Parathyroid adenoma (tissue), 2 donors: ENCODE data around the gene EPHB2.
"Not testable (repeated sequence)": the region's sequence is repeated elsewhere in the genome, so short reads cannot be mapped to it uniquely, and the experiment has no call there.

ENCODE experiments used
- H2AFZ ChIP-seq: fragments of 300-600 bp; sonication (generic); one replicate; pipeline ENCODE4 v1.7.0; 2017; ENCODE audit warnings: antibody characterized with exemption, mild to moderate bottlenecking
- H3K27ac ChIP-seq: fragments of 300-600 bp; sonication (generic); one replicate; pipeline ENCODE4 v1.7.0; 2017
- H3K27me3 ChIP-seq: fragments of 300-600 bp; sonication (generic); one replicate; pipeline ENCODE4 v1.7.0; 2017; ENCODE audit warnings: low read length; ENCODE audit not compliant: control insufficient read depth, insufficient read depth
- H3K36me3 ChIP-seq: fragments of 300-600 bp; sonication (generic); one replicate; pipeline ENCODE4 v1.7.0; 2017; ENCODE audit warnings: low read length; ENCODE audit not compliant: control insufficient read depth, insufficient read depth
- H3K4me1 ChIP-seq: fragments of 300-600 bp; sonication (generic); one replicate; pipeline ENCODE4 v1.7.0; 2017; ENCODE audit warnings: control low read depth
- H3K4me2 ChIP-seq: fragments of 300-600 bp; sonication (generic); one replicate; pipeline ENCODE4 v1.7.0; 2017; ENCODE audit warnings: low read length
- H3K4me3 ChIP-seq: fragments of 300-600 bp; sonication (generic); one replicate; pipeline ENCODE4 v1.7.0; 2017; ENCODE audit warnings: low read depth, low read length
- H3K79me2 ChIP-seq: fragments of 300-600 bp; sonication (generic); one replicate; pipeline ENCODE4 v1.7.0; 2017; ENCODE audit warnings: control low read depth
- H3K9ac ChIP-seq: fragments of 300-600 bp; sonication (generic); one replicate; pipeline ENCODE4 v1.7.0; 2017; ENCODE audit warnings: mild to moderate bottlenecking
- H3K9me3 ChIP-seq: fragments of 300-600 bp; sonication (generic); one replicate; pipeline ENCODE4 v1.7.0; 2017; ENCODE audit warnings: low read length; ENCODE audit not compliant: control insufficient read depth
- CTCF ChIP-seq: fragments of 300-600 bp; sonication (generic); IDR thresholded peaks from one replicate; pipeline ENCODE4 v1.7.0; 2017; ENCODE audit warnings: antibody characterized with exemption, mild to moderate bottlenecking
- donor health status: primary hyperparathyroidism.

Gene EPHB2

GRCh38 chr1:22666412-22666811 lies 44.2 kb upstream of the EPHB2 start:
- no peak for TF ChIP-seq CTCF
- Histone ChIP-seq H3K9ac (no peak overlapping the region), H3K4me3 (no peak overlapping the region), H3K9me3 (no peaks in the 10 kb centered on the region), H3K27ac (no peak overlapping the region), H2AFZ (no peak overlapping the region), H3K27me3 (no peaks in the 10 kb centered on the region), H3K79me2 (no peaks in the 10 kb centered on the region), H3K36me3 (no peaks in the 10 kb centered on the region), H3K4me1 (no peaks in the 10 kb centered on the region), H3K4me2 (no peak overlapping the region)

DNA sequence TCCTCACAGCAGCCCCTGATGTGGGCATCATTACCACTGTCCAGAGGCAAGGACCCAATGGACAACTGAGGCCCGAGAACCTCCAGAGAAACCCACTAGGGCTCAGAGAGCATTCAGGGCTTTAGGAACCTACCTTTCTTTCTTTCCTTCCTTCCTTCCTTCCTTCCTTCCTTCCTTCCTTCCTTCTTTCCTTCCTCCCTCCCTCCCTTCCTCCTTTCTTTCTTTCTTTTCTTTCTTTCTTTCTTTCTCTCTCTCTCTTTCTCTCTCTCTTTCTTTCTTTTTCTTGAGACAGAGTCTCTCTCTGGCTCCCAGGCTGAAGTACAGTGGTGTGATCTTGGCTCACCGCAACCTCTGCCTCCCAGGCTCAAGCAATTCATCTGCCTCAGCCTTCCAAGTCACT lies 41.8 kb upstream of the EPHB2 start:
- not testable (repeated sequence) for H3K4me3 ChIP-seq, H2AFZ ChIP-seq, H3K4me1 ChIP-seq, H3K36me3 ChIP-seq, H3K9ac ChIP-seq, H3K27ac ChIP-seq, H3K4me2 ChIP-seq, H3K27me3 ChIP-seq, H3K79me2 ChIP-seq, H3K9me3 ChIP-seq

DNA sequence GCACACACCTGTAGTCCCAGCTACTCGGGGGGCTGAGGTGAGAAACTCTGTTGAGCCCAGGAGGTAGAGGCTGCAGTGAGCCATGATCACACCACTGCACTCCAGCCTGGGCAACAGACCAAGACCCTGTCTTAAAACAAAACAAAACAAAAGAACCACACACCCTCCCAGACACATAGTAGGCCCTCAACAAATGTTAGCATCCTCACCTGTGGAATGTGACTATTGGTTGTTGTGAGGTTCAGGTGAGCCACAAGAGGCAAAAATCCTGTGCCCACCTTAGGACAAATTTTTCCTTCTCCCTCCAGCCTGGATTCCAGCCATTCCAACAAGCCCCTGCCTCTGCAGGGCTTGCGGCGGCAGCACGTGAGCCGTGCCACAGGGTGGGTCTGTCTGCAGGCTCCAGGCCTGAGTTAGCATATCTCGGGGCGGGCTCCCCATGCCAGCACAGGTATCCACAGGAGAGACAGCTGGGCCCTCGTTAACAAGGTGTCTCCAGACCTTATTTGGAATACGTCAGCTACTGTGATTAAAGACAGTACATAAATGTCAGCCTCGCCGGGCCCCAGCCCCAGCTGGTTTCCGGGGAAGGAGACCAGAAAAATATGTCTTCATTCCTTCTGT lies 40.2 kb upstream of the EPHB2 start:
- H3K9me3 ChIP-seq, result no peaks in the 10 kb centered on the region
- no peak for TF ChIP-seq CTCF
- no peak overlapping the region for H3K4me2 ChIP-seq
- no peak overlapping the region for H3K27ac ChIP-seq
- H3K4me1 ChIP-seq, result no peaks in the 10 kb centered on the region
- no peak overlapping the region for H2AFZ ChIP-seq
- no peaks in the 10 kb centered on the region for H3K36me3 ChIP-seq
- H3K79me2 ChIP-seq, result no peaks in the 10 kb centered on the region
- peaks cover 2% of the 10 kb centered on the region for H3K27me3 ChIP-seq
- no peak overlapping the region for H3K4me3 ChIP-seq
- no peak overlapping the region for H3K9ac ChIP-seq

DNA sequence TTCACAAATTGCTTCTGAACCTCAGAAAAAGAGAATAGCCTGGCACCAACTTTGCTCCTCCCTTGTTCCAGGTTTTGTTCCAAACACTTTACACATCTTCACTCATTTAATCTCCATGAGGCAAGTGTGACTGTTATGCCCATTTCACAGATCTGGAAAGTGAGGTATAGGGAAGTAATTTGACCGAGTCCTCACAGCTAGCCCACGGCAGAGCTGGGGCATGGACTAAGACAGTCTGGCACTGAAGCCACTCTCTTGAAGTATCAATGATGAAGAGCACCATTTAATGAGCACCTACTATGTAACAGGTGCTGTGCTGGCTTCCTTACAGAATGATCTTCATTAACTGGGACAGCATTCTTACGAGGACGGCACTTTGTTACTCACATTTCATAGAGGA lies 38.6 kb upstream of the EPHB2 start:
- H3K27me3 ChIP-seq, result peaks cover 2% of the 10 kb centered on the region
- no peak overlapping the region for H3K27ac ChIP-seq
- H2AFZ ChIP-seq, result no peak overlapping the region
- H3K9me3 ChIP-seq, result no peaks in the 10 kb centered on the region
- H3K79me2 ChIP-seq, result no peaks in the 10 kb centered on the region
- H3K4me3 ChIP-seq, result no peak overlapping the region
- no peak overlapping the region for H3K9ac ChIP-seq
- H3K4me2 ChIP-seq, result no peak overlapping the region
- TF ChIP-seq CTCF, result no peak
- H3K4me1 ChIP-seq, result no peaks in the 10 kb centered on the region
- H3K36me3 ChIP-seq, result no peaks in the 10 kb centered on the region

GRCh38 chr1:22673486-22674409 lies 36.9 kb upstream of the EPHB2 start:
- Histone ChIP-seq H3K4me2 (no peak overlapping the region), H2AFZ (no peak overlapping the region), H3K36me3 (no peaks in the 10 kb centered on the region), H3K4me3 (no peak overlapping the region), H3K9ac (no peak overlapping the region), H3K9me3 (no peaks in the 10 kb centered on the region), H3K27ac (no peak overlapping the region), H3K79me2 (no peaks in the 10 kb centered on the region), H3K27me3 (peaks cover 2% of the 10 kb centered on the region), H3K4me1 (no peaks in the 10 kb centered on the region)
- TF ChIP-seq CTCF, result no peak
